GM12892 (cell line): Measurements from ENCODE around the gene CNOT2.

ENCODE experiments used
- DNase-seq: peaks from one replicate; pipeline ENCODE4 v3.0.0; 2011; ENCODE audit not compliant: insufficient read length
- FAIRE-seq: peaks from 2 replicates; lab custom pipeline; 2011; peaks lifted over from hg19 to GRCh38; lab: Jason Lieb, UNC
- POLR2A ChIP-seq: IDR thresholded peaks from 2 replicates; pipeline ENCODE4 v1.6.1; 2011; ENCODE audit warnings: low read depth, low read length, control low read depth
- POLR2AphosphoS5 ChIP-seq: IDR thresholded peaks from 2 replicates; pipeline ENCODE4 v1.6.1; 2011; ENCODE audit warnings: low read depth, low read length, control low read depth
- TAF1 ChIP-seq: IDR thresholded peaks from 2 replicates; pipeline ENCODE4 v1.6.1; 2011; ENCODE audit warnings: low read depth, mild to moderate bottlenecking, control low read depth, low read length, borderline replicate concordance

Gene CNOT2

DNA sequence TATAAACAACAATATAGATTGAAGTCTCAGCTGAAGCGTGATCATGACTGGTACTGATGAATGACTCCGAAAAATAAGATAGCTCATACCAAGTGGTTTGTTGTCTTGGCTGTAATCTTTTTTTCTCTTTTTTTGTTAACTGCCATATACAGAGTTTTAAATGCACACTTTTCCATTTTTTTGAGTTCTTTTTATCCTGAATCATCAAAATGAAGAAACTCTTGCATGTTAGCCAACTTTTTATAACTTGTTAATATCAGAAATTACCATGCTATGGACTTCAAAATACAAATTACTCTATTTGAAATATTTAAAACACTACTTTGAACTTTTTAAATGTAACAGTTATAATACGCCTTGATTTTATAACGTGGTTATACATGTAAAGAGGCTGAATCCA, 112.7 kb downstream of the CNOT2 start:
- DNase-seq, result no peak
- no peak for FAIRE-seq
- TF ChIP-seq TAF1 (no peak), POLR2A (no peak), POLR2AphosphoS5 (no peak)

GRCh38 chr12:70359458-70360197, 116.4 kb downstream of the CNOT2 start:
- TF ChIP-seq POLR2AphosphoS5 (no peak), TAF1 (no peak), POLR2A (no peak)
- FAIRE-seq (no peak), DNase-seq (no peak)

- TF ChIP-seq POLR2AphosphoS5, result no peak
- no peak for TF ChIP-seq POLR2A
- no peak for TF ChIP-seq TAF1
- FAIRE-seq (no peak), DNase-seq (no peak)
These were observed 117.0 kb downstream of the CNOT2 start for GRCh38 chr12:70360218-70360617.

- no peak for FAIRE-seq
- no peak for TF ChIP-seq POLR2A
- DNase-seq, result no peak
These were observed 121.6 kb downstream of the CNOT2 start for GRCh38 chr12:70364695-70365397.

GRCh38 chr12:70365398-70365647, 122.1 kb downstream of the CNOT2 start:
- FAIRE-seq, result no peak
- no peak for TF ChIP-seq POLR2AphosphoS5
- TF ChIP-seq TAF1, result no peak
- no peak for TF ChIP-seq POLR2A
- DNase-seq, result no peak

- TF ChIP-seq POLR2A (no peak), POLR2AphosphoS5 (no peak), TAF1 (no peak)
- DNase-seq (peak; percentile 53), FAIRE-seq (peak; percentile 84)
These were observed 122.7 kb downstream of the CNOT2 start, which contains the start of gene KCNMB4 for GRCh38 chr12:70365648-70366518. KCNMB4 (plus strand) TSS chr12:70366290; CDS start chr12:70366735, 445 bp downstream.

- FAIRE-seq, result peak; percentile 14
- DNase-seq, result peak; percentile 21
- TF ChIP-seq POLR2A (no peak), TAF1 (no peak), POLR2AphosphoS5 (no peak)
These were observed 123.5 kb downstream of the CNOT2 start for GRCh38 chr12:70366581-70367257.

DNA sequence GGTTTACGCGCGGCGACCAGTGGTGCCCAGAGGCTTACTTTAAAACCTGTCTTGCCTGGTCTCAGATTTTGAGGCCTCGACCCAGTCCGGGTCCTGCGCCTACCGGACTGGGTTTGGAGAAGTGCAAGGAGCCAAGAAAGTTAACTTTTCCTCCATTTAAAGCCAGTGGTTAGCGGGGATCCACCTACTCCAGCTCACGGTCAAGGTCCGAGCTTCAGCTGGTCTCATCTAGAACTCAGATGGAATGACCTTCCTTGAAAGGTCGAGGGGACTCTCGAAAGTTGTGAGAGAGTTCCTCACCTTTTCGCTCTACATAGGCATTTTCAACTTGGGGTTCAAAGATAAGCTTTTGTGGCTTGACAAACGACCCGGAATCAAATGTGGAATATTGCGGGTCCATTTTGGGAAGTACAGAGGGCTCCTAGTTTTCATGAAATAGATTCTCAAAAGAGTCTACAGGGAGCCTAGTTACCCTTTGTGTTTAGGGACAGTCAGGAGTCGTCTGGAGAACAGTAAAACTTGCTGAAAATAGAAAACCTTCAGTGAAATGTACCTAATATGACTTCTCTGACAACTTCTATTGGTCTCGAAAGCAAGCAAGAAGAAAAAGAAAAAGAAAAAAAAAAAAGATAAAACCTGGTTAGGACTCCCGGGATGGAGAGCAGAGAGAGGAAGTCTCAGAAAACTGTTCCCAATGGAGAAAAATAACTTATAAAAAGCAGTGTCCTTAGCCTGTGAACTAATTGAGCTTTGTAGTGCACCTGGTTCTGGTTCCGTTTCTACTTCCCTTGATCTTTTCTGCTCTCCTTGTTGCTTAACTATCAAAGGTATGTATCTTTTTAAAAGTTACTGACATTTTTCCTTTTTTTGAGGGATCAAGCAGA, 124.3 kb downstream of the CNOT2 start:
- TF ChIP-seq TAF1 (no peak), POLR2AphosphoS5 (no peak)
- FAIRE-seq (peak; percentile 17), DNase-seq (no peak)

GRCh38 chr12:70372881-70373280, 129.6 kb downstream of the CNOT2 start:
- TF ChIP-seq TAF1 (no peak), POLR2A (no peak), POLR2AphosphoS5 (no peak)
- no peak for FAIRE-seq

GRCh38 chr12:70379846-70380245, 136.6 kb downstream of the CNOT2 start:
- no peak for TF ChIP-seq TAF1
- FAIRE-seq, result no peak

More at GRCh38 chr12:70372881-70373280, 129.6 kb downstream of the CNOT2 start:
- DNase-seq, result no peak

More at GRCh38 chr12:70379846-70380245, 136.6 kb downstream of the CNOT2 start:
- DNase-seq, result no peak
